SIG-M5 (cell line): ENCODE results near the gene XPO1.
"Not testable (repeated sequence)": the region's sequence is repeated elsewhere in the genome, so short reads cannot be mapped to it uniquely, and the experiment has no call there.

Experiments used
- DNase-seq: peaks from one replicate; lab custom pipeline; 2025; lab: John Stamatoyannopoulos, UW

XPO1 gene

GRCh38 chr2:61465045-61465444 is 73.1 kb downstream of the XPO1 start:
- no peak for DNase-seq

GRCh38 chr2:61463769-61464475 is 74.2 kb downstream of the XPO1 start:
- DNase-seq: no peak

- no peak for DNase-seq
Observed at GRCh38 chr2:61461404-61461803, 76.8 kb downstream of the XPO1 start.

GRCh38 chr2:61460163-61460562 is 78.0 kb downstream of the XPO1 start:
- DNase-seq: no peak

DNA sequence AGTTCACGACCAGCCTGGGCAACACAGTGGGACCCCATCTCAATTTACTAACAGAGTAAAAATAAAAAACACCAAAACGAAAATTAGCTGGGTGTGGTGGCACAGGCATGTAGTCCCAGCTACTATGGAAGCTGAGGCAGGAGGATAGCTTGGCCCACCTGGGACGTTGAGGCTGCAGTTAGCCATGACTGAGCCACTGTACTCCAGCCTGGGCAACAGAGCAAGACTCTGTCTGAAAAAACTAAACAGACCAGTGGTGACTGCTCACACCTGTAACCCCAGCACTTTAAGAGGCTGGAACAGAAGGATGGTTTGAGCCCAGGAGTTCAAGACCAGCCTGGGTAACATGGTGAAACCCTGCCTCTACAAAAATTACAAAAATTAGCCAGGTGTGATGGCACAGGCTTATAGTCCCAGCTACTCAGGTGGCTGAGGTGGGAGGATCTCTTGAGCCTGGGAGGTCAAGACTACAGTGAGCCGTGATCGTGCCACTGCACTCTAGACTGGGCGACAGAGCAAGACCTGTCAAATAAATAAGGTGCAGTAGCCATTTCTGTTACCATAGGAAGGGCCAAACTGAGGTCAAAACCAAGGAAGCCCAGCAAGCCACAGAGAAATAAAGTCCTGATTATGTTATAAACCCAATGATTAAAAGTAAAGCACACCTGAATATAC is 81.3 kb downstream of the XPO1 start:
- no peak for DNase-seq

- DNase-seq: no peak
Observed at GRCh38 chr2:61456070-61456745, 81.9 kb downstream of the XPO1 start.

DNA sequence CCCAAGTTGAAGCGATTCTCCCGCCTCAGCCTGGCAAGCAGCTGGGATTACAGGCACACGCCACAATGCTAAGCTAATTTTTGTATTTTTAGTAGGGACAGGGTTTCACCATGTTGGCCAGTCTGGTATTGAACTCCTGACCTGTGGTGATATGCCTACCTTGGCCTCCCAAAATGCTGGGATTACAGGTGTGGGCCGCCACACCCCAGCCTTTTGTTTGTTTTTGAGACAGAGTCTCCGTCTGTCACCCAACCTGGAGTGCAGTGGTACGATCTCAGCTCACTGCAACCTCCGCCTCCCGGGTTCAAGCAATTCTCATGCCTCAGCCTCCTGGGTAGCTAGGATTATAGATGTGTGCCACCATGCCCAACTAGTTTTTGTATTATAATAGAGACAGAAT is 83.2 kb downstream of the XPO1 start:
- DNase-seq: not testable (repeated sequence)

DNA sequence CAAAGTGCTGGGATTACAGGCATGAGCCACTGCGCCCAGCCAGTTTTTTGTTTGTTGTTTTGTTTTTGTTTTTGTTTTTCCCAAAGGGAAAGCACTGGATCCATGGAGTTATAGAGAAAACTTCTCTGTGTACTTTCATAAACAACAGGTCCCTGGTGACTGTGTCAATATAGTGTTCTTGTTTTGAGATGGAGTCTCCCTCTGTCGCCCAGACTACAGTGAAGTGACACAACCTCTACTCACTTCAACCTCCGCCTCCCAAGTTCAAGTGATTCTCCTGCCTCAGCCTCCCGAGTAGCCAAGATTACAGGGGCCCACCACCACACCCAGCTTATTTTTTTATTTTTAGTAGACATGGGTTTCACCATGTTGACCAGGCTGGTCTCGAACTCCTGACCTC is 83.8 kb downstream of the XPO1 start:
- no peak for DNase-seq

GRCh38 chr2:61452392-61452791 is 85.8 kb downstream of the XPO1 start:
- DNase-seq: no peak

GRCh38 chr2:61451178-61451577 is 87.0 kb downstream of the XPO1 start:
- no peak for DNase-seq

DNA sequence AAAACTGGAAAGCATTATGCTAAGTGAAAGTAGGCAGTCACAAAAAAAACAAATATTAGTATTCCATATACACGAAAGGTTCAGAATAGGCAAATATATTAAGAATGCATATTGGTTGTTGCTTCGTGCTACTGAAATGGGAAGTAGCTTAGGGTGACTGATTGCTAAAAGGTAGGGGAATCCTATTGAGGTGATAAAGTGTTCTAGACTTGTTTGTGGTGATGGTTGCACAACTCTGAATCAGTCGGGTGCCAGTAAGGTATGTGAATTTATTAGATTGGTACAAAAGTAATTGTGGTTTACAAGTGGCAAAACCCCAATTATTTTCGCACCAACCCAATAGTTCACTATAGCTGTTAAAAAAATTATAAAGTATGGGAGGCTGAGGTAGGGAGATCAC is 88.0 kb downstream of the XPO1 start:
- DNase-seq: no peak

GRCh38 chr2:61448229-61448628 is 89.9 kb downstream of the XPO1 start:
- DNase-seq: no peak

DNA sequence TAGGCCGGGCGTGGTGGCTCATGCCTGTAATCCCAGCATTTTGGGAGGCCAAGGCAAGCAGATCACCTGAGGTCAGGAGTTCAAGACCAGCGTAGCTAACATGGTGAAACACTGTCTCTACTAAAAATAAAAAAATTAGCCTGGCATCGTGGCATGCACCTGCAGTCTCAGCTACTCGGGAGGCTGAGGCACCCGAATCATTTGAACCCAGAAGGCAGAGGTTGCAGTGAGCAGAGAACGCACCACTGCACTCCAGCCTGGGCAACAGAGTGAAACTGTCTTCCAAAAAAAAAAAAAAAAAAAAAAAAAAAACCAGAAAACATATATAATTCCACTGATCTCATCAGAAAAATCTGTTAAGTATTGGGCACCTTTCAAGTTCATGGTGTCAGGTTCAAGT is 91.2 kb downstream of the XPO1 start:
- not testable (repeated sequence) for DNase-seq

GRCh38 chr2:61443342-61444041 is 94.7 kb downstream of the XPO1 start:
- peak; percentile 83 for DNase-seq

DNA sequence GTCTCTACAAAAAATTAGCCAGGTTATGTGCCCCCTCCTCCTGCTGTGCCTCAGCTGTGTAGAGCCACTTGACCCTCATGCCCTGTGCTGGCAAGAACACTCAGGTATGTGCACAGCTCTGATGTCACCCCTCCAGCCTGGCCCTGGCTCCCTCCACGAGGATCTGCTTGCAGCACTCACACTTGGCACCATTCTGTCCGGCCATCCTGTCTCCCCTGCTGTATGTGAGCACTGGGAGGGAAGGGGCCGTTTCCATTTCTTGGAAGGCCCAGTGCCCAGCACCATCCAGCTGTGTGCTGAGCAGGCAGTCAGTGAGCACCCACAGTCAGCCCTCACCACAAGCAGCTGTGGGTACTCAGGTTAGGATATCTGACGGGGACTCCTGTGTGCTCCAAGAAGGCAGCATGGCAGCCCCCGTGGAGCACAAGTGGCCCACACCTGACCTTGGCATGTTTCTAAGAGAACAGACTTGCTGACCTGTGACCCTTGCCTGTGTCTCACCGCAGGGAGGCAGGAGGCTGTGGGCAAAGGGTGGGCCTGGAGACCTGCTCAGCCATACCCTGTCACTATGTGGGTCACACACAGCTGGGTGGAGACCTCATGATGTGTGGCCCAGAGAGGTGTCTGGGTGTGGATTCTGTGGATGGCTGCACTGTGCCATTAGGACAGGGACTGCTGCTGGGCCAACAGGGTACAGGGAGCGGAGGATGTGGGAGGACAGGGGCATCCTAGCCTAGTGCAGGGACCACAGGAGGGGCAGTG is 98.7 kb downstream of the XPO1 start:
- no peak for DNase-seq

DNA sequence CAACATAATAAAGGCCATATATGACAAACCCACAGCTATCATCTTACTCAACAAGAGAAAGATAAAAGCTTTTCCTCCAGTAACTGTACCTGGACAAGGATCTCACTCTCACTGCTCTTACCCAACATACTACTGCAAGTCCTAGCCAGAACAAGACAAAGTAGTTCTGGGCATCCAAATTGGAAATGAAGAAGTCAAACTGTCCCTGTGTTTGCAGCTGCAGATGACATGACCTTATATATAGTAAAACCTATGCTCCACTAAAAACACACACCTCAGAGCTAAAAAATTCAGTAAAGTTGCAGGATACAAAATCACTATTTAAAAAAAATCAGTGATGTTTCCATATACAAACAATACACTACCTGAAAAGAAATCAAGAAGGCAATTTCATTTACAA is 99.5 kb downstream of the XPO1 start:
- DNase-seq: no peak

- no peak for DNase-seq
Observed at GRCh38 chr2:61437170-61437569, 101.0 kb downstream of the XPO1 start.

DNA sequence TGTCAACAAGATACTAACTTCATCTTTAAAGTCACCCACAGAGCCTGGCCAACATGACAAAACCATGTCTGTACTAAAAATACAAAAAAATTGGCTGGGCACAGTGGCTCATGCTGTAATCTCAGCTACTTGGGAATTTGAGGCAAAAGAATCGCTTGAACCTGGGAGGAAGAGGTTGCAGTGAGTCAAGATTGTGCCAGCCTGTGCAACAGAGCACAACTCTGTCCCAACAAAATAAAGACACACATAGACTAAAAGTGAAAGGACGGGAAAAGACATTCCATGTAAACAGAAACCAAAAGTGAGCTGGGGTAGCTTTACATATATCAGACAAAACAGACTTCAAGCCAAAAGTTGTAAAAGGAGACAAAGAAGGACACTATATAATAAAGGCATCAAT is 102.1 kb downstream of the XPO1 start:
- DNase-seq: no peak

- no peak for DNase-seq
Observed at GRCh38 chr2:61435291-61435690, 102.9 kb downstream of the XPO1 start.

GRCh38 chr2:61434314-61434713 is 103.8 kb downstream of the XPO1 start:
- DNase-seq: peak; percentile 70

DNA sequence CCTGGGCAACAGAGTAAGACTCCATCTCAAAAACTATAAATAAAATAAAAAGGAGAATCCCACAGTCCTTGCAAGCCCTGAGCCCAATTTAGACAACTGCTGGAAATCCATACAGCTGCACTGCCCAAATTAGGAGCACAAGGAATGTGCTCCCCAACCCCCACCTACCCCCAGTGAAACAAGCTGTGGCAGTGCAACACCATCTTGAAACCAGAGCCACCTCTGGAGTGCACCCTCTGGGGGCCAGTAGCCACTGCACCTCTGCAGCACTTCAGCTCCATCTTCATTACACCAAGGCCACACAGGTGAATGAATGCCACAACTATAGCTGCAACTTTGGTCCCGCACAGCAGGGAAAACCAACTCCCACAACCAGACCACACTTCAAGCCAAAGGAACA is 104.5 kb downstream of the XPO1 start:
- DNase-seq: no peak

DNA sequence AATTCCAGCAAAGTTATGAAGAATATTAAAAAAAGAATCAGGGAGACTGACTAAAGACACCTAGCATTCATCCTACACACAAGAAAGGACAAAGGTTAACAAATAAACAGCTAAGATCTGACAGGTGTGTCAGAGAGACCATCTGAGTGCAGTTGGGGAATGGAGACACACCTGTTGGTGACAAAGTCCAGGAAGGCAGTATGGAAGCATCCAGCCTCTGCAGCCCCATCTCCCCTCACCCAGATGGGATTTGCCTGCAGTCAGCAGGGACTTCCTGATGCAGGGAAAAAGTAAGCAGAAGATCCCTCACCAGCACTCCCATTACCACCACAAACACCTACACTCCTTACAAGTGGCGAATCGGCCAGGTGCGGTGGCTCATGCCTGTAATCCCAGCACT is 105.2 kb downstream of the XPO1 start:
- DNase-seq: no peak
